ENCODE results near the gene CARD8.

Gene CARD8

GRCh38 chr19:48171710-48172109, 84.0 kb downstream of the CARD8 start:
- DNase-seq (ENCODE audit: low spot score), result no peak

- DNase-seq (ENCODE audit: low spot score), result peak; percentile 1
Observed at GRCh38 chr19:48170817-48171347, 84.8 kb downstream of the CARD8 start.

GRCh38 chr19:48169939-48170803, 85.5 kb downstream of the CARD8 start, which contains the start of the genes LIG1 and ZSWIM9:
Gene LIG1 (minus strand): TSS chr19:48170344. CDS start chr19:48165566, 4,778 bp downstream.
Gene ZSWIM9 (plus strand): TSS chr19:48170680. CDS start chr19:48171803, 1,123 bp downstream.
- peak; percentile 91 for DNase-seq (ENCODE audit: low spot score)

GRCh38 chr19:48169578-48169938, 86.2 kb downstream of the CARD8 start:
- peak; percentile 18 for DNase-seq (ENCODE audit: low spot score)

- DNase-seq (ENCODE audit: low spot score), result no peak
Observed at GRCh38 chr19:48168689-48169088, 87.0 kb downstream of the CARD8 start.

- DNase-seq (ENCODE audit: low spot score), result no peak
Observed at GRCh38 chr19:48158210-48158790, 97.4 kb downstream of the CARD8 start.
